NCI-H2081 (cell line): ENCODE data around the gene ABCC8.

ENCODE experiments used
- DNase-seq, 2 experiments: peaks; one replicate each; lab custom pipeline; 2025; lab: John Stamatoyannopoulos, UW

ABCC8 gene

GRCh38 chr11:17403980-17404759 lies 72.5 kb downstream of the ABCC8 start:
- no peak for DNase-seq

GRCh38 chr11:17402486-17402885 lies 74.2 kb downstream of the ABCC8 start:
- DNase-seq: no peak

- DNase-seq: no peak
Observed at GRCh38 chr11:17401841-17402240, 74.8 kb downstream of the ABCC8 start.

- DNase-seq: no peak
Observed at GRCh38 chr11:17401316-17401715, 75.3 kb downstream of the ABCC8 start.

GRCh38 chr11:17400048-17400775 lies 76.4 kb downstream of the ABCC8 start:
- no peak for DNase-seq

- DNase-seq: no peak
Observed at GRCh38 chr11:17399236-17399635, 77.4 kb downstream of the ABCC8 start.

- DNase-seq: no peak
Observed at GRCh38 chr11:17397311-17398002, 79.2 kb downstream of the ABCC8 start.

- DNase-seq: no peak
Observed at GRCh38 chr11:17396598-17397310, 79.9 kb downstream of the ABCC8 start.

- DNase-seq: no peak
Observed at GRCh38 chr11:17395978-17396377, 80.7 kb downstream of the ABCC8 start.

- no peak for DNase-seq
Observed at GRCh38 chr11:17395554-17395961, 81.1 kb downstream of the ABCC8 start.

GRCh38 chr11:17394743-17395390 lies 81.8 kb downstream of the ABCC8 start:
- no peak for DNase-seq

- DNase-seq: no peak
Observed at GRCh38 chr11:17393472-17393871, 83.2 kb downstream of the ABCC8 start.

- DNase-seq: no peak
Observed at GRCh38 chr11:17392872-17393271, 83.8 kb downstream of the ABCC8 start.

GRCh38 chr11:17391493-17392355 lies 84.9 kb downstream of the ABCC8 start:
- DNase-seq: peak; percentile 59 to 90

- peak in 1 of 2 experiments; percentile 57 for DNase-seq
Observed at GRCh38 chr11:17389957-17390649, 86.5 kb downstream of the ABCC8 start.

- DNase-seq: peak; percentile 87 to 90
Observed at GRCh38 chr11:17389211-17389956, 87.3 kb downstream of the ABCC8 start.

- DNase-seq: no peak
Observed at GRCh38 chr11:17388609-17389210, 87.9 kb downstream of the ABCC8 start, which contains the start of gene KCNJ11. Gene KCNJ11, minus strand, starts transcription at chr11:17388659. Its CDS starts 568 bp downstream, at chr11:17388091.

- DNase-seq: no peak
Observed at GRCh38 chr11:17387811-17388210, 88.8 kb downstream of the ABCC8 start.

GRCh38 chr11:17387254-17387653 lies 89.4 kb downstream of the ABCC8 start:
- DNase-seq: no peak
